GM23338 (cell line): ENCODE measurements around the gene SPECC1. TPM values are rescaled to one million over a fixed set of nuclear protein-coding genes. Genes with fewer than 3 reads are reported as not detected.

Source experiments
- ATAC-seq: fragments of 200-7000 bp; cut with Tn5 transposase; 3 replicates; pipeline ENCODE4 v1.9.1; 2020
- DNase-seq: peaks from one replicate; pipeline ENCODE4 v3.0.0-alpha.2; 2015; ENCODE audit warnings: low spot score
- H2AFZ ChIP-seq: fragments of 200-600 bp; sonication (generic); 2 replicates; pipeline ENCODE4 v1.8.0; 2016; ENCODE audit warnings: antibody characterized with exemption, mild to moderate bottlenecking, moderate library complexity
- H3F3A ChIP-seq: fragments of 200-600 bp; sonication (generic); replicated peaks from 2 replicates; pipeline ENCODE4 v1.8.0; 2017; ENCODE audit warnings: antibody characterized with exemption, mixed run types, low read depth
- H3K27ac ChIP-seq: fragments of 200-600 bp; sonication (generic); 2 replicates; pipeline ENCODE4 v1.6.1; 2016; ENCODE audit warnings: low read depth
- H3K27me3 ChIP-seq: fragments of 200-600 bp; sonication (generic); 2 replicates; pipeline ENCODE4 v1.8.0; 2016; ENCODE audit warnings: mild to moderate bottlenecking, mixed run types, moderate library complexity; ENCODE audit not compliant: insufficient read depth
- H3K36me3 ChIP-seq: fragments of 200-600 bp; sonication (generic); 2 replicates; pipeline ENCODE4 v1.8.0; 2016; ENCODE audit warnings: mild to moderate bottlenecking; ENCODE audit not compliant: insufficient read depth
- H3K4me1 ChIP-seq: fragments of 200-600 bp; sonication (generic); 2 replicates; pipeline ENCODE4 v1.8.0; 2016; ENCODE audit warnings: mild to moderate bottlenecking, moderate library complexity; ENCODE audit not compliant: insufficient read depth
- H3K4me2 ChIP-seq: fragments of 200-600 bp; sonication (generic); 2 replicates; pipeline ENCODE4 v1.7.1; 2017; ENCODE audit warnings: mixed run types
- H3K4me3 ChIP-seq: fragments of 200-600 bp; sonication (generic); 2 replicates; pipeline ENCODE4 v1.6.1; 2016; ENCODE audit warnings: mixed run types
- H3K79me2 ChIP-seq: fragments of 200-600 bp; sonication (generic); replicated peaks from 2 replicates; pipeline ENCODE4 v1.8.0; 2017; ENCODE audit warnings: mild to moderate bottlenecking; ENCODE audit not compliant: insufficient read depth
- H3K9me2 ChIP-seq: fragments of 200-600 bp; sonication (generic); 2 replicates; pipeline ENCODE4 v1.8.0; 2017; ENCODE audit not compliant: insufficient read depth
- H4K20me1 ChIP-seq: fragments of 200-600 bp; sonication (generic); replicated peaks from 2 replicates; pipeline ENCODE4 v1.8.0; 2017; ENCODE audit warnings: mild to moderate bottlenecking; ENCODE audit not compliant: insufficient read depth
- H3K27ac Mint-ChIP-seq: 2 replicates; pipeline ENCODE4 v1.8.0; 2020; ENCODE audit warnings: inconsistent platforms, mild to moderate bottlenecking, moderate library complexity, mixed read lengths
- H3K27me3 Mint-ChIP-seq: 3 replicates; pipeline ENCODE4 v1.8.0; 2022; ENCODE audit warnings: low read depth, mild to moderate bottlenecking, moderate library complexity, mixed read lengths, inconsistent platforms; ENCODE audit not compliant: insufficient read depth, poor library complexity
- H3K36me3 Mint-ChIP-seq: 3 replicates; pipeline ENCODE4 v1.8.0; 2021; ENCODE audit warnings: low read depth, mild to moderate bottlenecking, inconsistent platforms, moderate library complexity, mixed read lengths
- H3K4me1 Mint-ChIP-seq: 3 replicates; pipeline ENCODE4 v1.8.0; 2020; ENCODE audit warnings: mild to moderate bottlenecking, inconsistent platforms, mixed read lengths
- H3K4me3 Mint-ChIP-seq: 3 replicates; pipeline ENCODE4 v1.8.0; 2021; ENCODE audit warnings: moderate library complexity, mild to moderate bottlenecking, inconsistent platforms, mixed read lengths
- H3K9me3 Mint-ChIP-seq: 3 replicates; pipeline ENCODE4 v1.8.0; 2020; ENCODE audit warnings: moderate library complexity, mild to moderate bottlenecking, inconsistent platforms, mixed read lengths
- CREB1 ChIP-seq: fragments of 250-450 bp; sonication (Bioruptor Pico); IDR thresholded peaks from 2 replicates; pipeline ENCODE4 v1.5.0; 2020; ENCODE audit warnings: low read depth, mild to moderate bottlenecking, moderate library complexity
- EZH2phosphoT487 ChIP-seq: fragments of 200-600 bp; sonication (generic); IDR thresholded peaks from one replicate; pipeline ENCODE4 v1.8.1; 2018; ENCODE audit warnings: antibody characterized with exemption; ENCODE audit not compliant: unreplicated experiment
- JUNB ChIP-seq: IDR thresholded peaks from one replicate; pipeline ENCODE4 v1.6.1; 2016; ENCODE audit warnings: antibody characterized with exemption; ENCODE audit not compliant: unreplicated experiment
- NANOG ChIP-seq: IDR thresholded peaks from 2 replicates; pipeline ENCODE4 v1.6.1; 2016; ENCODE audit warnings: antibody characterized with exemption, borderline replicate concordance
- POLR2AphosphoS5 ChIP-seq: IDR thresholded peaks from 2 replicates; pipeline ENCODE4 v1.6.1; 2016; ENCODE audit warnings: antibody characterized with exemption, low read depth
- STAT1 ChIP-seq: IDR thresholded peaks from one replicate; pipeline ENCODE4 v1.6.1; 2016; ENCODE audit warnings: antibody characterized with exemption; ENCODE audit not compliant: unreplicated experiment
- ZNF114 ChIP-seq: fragments of 250-450 bp; sonication (Bioruptor Pico); IDR thresholded peaks from 2 replicates; pipeline ENCODE4 v1.5.0; 2020; ENCODE audit warnings: mild to moderate bottlenecking, moderate library complexity
- ZNF331 ChIP-seq: fragments of 250-450 bp; sonication (Bioruptor Pico); IDR thresholded peaks from 2 replicates; pipeline ENCODE4 v1.5.0; 2020; ENCODE audit warnings: low read depth, mild to moderate bottlenecking, moderate library complexity
- polyA plus RNA-seq: library from polyadenylated mRNA; unstranded; fragments of >200 nt; fragmentation: Nextera tagmentation; extraction: Ambion mirVana; gene quantifications from 2 replicates; pipeline ENCODE4 v1.2.1, GENCODE V29; 2016
- total RNA-seq: library from RNA; depleted of rRNA; stranded (reverse); fragments of >200 nt; shearing (Covaris generic); gene quantifications from 2 replicates; pipeline ENCODE4 v1.2.3, GENCODE V29; 2014
- TF ChIP-seq, protein P1 (sequence below): fragments of 250-450 bp; sonication (Bioruptor Pico); IDR thresholded peaks from 2 replicates; pipeline ENCODE4 v1.5.0; 2020; ENCODE audit warnings: mild to moderate bottlenecking, moderate library complexity
- TF ChIP-seq, protein P2 (sequence below), 2 experiments: fragments of 200-600 bp in 1 of 2; sonication (generic) in 1 of 2; conservative IDR thresholded peaks; 2 replicates each; pipeline versions ENCODE4 v1.5.1 to v1.6.1; 2016 to 2017; ENCODE audit warnings: antibody characterized with exemption in 2 of 2, low read depth in 2 of 2, mild to moderate bottlenecking in 2 of 2, moderate library complexity in 1 of 2

The SPECC1 gene
- total and polyA plus RNA-seq, 2 experiments from 2014 or later, result 42.6 to 101 TPM

DNA sequence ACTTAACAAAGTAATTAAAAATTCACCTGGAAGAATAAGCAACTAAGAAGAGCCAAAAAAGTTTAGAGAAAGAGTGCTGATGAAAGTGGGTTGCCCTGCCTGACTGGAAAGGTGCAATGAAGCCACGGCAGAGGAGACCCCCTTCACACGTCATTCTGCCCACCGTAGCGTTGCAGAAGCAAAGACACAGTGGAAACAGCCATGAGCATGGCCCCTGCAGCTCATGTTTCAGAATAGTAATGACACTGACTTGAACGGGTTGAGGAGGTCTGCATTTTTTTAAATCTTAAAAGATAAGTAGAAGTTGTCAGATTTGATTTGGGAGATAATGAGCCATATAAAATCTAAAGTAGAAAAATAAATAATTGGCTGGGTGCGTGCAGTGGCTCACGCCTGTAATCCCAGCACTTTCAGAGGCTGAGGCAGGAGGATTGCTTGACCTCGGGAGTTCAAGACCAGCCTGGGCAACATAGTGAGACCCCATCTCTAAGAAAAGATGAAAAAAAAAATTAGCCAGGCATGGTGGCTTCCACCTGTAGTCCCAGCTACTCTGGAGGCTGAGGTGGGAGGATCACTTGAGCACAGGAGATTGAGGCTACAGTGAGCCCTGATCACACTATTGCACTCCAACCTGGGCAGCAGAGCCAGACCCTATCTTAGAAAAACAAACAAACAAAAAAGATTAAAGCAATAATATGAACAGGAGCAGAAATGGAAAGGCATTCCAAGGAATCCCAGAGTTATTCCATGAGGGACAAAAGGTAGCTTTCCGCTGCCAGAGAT, 273.6 kb downstream of the SPECC1 start (continued):
- TF ChIP-seq, protein P1, sequence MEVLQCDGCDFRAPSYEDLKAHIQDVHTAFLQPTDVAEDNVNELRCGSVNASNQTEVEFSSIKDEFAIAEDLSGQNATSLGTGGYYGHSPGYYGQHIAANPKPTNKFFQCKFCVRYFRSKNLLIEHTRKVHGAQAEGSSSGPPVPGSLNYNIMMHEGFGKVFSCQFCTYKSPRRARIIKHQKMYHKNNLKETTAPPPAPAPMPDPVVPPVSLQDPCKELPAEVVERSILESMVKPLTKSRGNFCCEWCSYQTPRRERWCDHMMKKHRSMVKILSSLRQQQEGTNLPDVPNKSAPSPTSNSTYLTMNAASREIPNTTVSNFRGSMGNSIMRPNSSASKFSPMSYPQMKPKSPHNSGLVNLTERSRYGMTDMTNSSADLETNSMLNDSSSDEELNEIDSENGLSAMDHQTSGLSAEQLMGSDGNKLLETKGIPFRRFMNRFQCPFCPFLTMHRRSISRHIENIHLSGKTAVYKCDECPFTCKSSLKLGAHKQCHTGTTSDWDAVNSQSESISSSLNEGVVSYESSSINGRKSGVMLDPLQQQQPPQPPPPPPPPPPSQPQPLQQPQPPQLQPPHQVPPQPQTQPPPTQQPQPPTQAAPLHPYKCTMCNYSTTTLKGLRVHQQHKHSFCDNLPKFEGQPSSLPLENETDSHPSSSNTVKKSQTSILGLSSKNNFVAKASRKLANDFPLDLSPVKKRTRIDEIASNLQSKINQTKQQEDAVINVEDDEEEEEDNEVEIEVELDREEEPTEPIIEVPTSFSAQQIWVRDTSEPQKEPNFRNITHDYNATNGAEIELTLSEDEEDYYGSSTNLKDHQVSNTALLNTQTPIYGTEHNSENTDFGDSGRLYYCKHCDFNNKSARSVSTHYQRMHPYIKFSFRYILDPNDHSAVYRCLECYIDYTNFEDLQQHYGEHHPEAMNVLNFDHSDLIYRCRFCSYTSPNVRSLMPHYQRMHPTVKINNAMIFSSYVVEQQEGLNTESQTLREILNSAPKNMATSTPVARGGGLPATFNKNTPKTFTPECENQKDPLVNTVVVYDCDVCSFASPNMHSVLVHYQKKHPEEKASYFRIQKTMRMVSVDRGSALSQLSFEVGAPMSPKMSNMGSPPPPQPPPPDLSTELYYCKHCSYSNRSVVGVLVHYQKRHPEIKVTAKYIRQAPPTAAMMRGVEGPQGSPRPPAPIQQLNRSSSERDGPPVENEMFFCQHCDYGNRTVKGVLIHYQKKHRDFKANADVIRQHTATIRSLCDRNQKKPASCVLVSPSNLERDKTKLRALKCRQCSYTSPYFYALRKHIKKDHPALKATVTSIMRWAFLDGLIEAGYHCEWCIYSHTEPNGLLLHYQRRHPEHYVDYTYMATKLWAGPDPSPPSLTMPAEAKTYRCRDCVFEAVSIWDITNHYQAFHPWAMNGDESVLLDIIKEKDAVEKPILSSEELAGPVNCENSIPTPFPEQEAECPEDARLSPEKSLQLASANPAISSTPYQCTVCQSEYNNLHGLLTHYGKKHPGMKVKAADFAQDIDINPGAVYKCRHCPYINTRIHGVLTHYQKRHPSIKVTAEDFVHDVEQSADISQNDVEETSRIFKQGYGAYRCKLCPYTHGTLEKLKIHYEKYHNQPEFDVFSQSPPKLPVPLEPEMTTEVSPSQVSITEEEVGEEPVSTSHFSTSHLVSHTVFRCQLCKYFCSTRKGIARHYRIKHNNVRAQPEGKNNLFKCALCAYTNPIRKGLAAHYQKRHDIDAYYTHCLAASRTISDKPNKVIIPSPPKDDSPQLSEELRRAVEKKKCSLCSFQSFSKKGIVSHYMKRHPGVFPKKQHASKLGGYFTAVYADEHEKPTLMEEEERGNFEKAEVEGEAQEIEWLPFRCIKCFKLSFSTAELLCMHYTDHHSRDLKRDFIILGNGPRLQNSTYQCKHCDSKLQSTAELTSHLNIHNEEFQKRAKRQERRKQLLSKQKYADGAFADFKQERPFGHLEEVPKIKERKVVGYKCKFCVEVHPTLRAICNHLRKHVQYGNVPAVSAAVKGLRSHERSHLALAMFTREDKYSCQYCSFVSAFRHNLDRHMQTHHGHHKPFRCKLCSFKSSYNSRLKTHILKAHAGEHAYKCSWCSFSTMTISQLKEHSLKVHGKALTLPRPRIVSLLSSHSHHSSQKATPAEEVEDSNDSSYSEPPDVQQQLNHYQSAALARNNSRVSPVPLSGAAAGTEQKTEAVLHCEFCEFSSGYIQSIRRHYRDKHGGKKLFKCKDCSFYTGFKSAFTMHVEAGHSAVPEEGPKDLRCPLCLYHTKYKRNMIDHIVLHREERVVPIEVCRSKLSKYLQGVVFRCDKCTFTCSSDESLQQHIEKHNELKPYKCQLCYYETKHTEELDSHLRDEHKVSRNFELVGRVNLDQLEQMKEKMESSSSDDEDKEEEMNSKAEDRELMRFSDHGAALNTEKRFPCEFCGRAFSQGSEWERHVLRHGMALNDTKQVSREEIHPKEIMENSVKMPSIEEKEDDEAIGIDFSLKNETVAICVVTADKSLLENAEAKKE, result no peak
- no peak for TF ChIP-seq EZH2phosphoT487

DNA sequence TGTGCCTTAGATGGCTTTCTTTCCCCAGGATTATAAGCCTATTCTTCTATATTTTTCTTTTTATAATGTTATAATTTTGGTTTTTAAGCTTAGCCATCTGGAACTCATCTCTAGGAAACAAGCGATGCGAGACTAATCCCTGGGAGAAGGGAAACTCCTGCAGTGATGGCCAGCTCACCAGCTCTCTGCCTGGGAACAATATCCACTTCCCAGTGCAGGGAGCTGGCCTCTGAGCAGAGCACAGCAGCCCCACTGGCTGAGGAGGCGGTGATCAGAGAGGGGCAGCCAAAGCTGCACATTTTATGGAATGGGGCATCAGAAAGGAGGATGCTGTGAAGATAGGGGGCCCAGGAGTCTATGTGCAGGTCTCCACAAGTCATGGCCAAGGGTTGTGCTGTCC, 274.9 kb downstream of the SPECC1 start:
- Histone ChIP-seq H2AFZ (no peak overlapping the region), H3K27ac (no peak overlapping the region), H3F3A (no peaks in the 10 kb centered on the region), H3K9me2 (no peaks in the 10 kb centered on the region), H3K27me3 (no peaks in the 10 kb centered on the region), H3K79me2 (0 out of 2 replicates have a peak, but pooled peaks cover 4% of the 10 kb centered on the region), H3K4me1 (no peaks in the 10 kb centered on the region), H3K4me3 (no peak overlapping the region), H3K36me3 (no peaks in the 10 kb centered on the region; the same call in 1 of the 2 replicates), H3K4me2 (no peak overlapping the region), H4K20me1 (no peaks in the 10 kb centered on the region; the same call in 1 of the 2 replicates)
- Mint-ChIP-seq H3K36me3 (peaks cover 35% of the 10 kb centered on the region), H3K4me3 (no peak overlapping the region), H3K27me3 (no peaks in the 10 kb centered on the region), H3K4me1 (no peaks in the 10 kb centered on the region), H3K9me3 (no peaks in the 10 kb centered on the region; the same call in 2 of the 3 replicates), H3K27ac (no peak overlapping the region)
- DNase-seq (no peak), ATAC-seq (no peak)
- TF ChIP-seq CREB1 (CRISPR knock-in tag) (no peak), ZNF114 (no peak), JUNB (no peak), POLR2AphosphoS5 (no peak), ZNF331 (CRISPR knock-in tag) (no peak), NANOG (no peak), STAT1 (no peak)
- TF ChIP-seq, protein P2, sequence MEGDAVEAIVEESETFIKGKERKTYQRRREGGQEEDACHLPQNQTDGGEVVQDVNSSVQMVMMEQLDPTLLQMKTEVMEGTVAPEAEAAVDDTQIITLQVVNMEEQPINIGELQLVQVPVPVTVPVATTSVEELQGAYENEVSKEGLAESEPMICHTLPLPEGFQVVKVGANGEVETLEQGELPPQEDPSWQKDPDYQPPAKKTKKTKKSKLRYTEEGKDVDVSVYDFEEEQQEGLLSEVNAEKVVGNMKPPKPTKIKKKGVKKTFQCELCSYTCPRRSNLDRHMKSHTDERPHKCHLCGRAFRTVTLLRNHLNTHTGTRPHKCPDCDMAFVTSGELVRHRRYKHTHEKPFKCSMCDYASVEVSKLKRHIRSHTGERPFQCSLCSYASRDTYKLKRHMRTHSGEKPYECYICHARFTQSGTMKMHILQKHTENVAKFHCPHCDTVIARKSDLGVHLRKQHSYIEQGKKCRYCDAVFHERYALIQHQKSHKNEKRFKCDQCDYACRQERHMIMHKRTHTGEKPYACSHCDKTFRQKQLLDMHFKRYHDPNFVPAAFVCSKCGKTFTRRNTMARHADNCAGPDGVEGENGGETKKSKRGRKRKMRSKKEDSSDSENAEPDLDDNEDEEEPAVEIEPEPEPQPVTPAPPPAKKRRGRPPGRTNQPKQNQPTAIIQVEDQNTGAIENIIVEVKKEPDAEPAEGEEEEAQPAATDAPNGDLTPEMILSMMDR (conservative IDR thresholded peaks at IDR 0.05; ENCODE audit: low read depth in 2 of 2), result no peak
